HFFc6 (cell line): ENCODE measurements around the gene ZDHHC23. TPM values are rescaled to one million over a fixed set of nuclear protein-coding genes. Genes with fewer than 3 reads are reported as not detected.

ENCODE experiments used
- DNase-seq: peaks from one replicate; pipeline ENCODE4 v3.0.0-alpha.2; 2018
- H3K27ac Mint-ChIP-seq: 2 replicates; pipeline ENCODE4 v1.8.0; 2020; ENCODE audit warnings: mild to moderate bottlenecking, mixed read lengths
- H3K27me3 Mint-ChIP-seq: 2 replicates; pipeline ENCODE4 v1.8.0; 2021; ENCODE audit warnings: mild to moderate bottlenecking, moderate library complexity, mixed read lengths; ENCODE audit not compliant: insufficient read depth
- H3K36me3 Mint-ChIP-seq: 2 replicates; pipeline ENCODE4 v1.8.0; 2021; ENCODE audit warnings: low read depth, mixed read lengths
- H3K4me1 Mint-ChIP-seq: 2 replicates; pipeline ENCODE4 v1.8.0; 2020; ENCODE audit warnings: low read depth, mixed read lengths
- H3K4me3 Mint-ChIP-seq: 2 replicates; pipeline ENCODE4 v1.8.0; 2020; ENCODE audit warnings: mild to moderate bottlenecking, moderate library complexity, mixed read lengths
- H3K9me3 Mint-ChIP-seq: 2 replicates; pipeline ENCODE4 v1.8.0; 2020; ENCODE audit warnings: mild to moderate bottlenecking, mixed read lengths
- total RNA-seq, 6 experiments: library from RNA; stranded (reverse); fragmentation: NEBNext Ultra II Directional; extraction: Animal tissue kit (Norgen Biotek cat#: 25700); gene quantifications; 2 replicates in 1 of 6; 3 replicates in 5 of 6; pipeline ENCODE4 v1.2.3, GENCODE V29; 2021
- TF ChIP-seq, protein P1 (sequence below): fragments of 200-600 bp; sonication (generic); IDR thresholded peaks from 2 replicates; pipeline ENCODE4 v1.5.0; 2021; ENCODE audit warnings: antibody characterized with exemption, mild to moderate bottlenecking

ZDHHC23 gene
- total RNA-seq, 6 experiments from 2014 or later, result 4.6 to 7.5 (median 6.4) TPM

DNA sequence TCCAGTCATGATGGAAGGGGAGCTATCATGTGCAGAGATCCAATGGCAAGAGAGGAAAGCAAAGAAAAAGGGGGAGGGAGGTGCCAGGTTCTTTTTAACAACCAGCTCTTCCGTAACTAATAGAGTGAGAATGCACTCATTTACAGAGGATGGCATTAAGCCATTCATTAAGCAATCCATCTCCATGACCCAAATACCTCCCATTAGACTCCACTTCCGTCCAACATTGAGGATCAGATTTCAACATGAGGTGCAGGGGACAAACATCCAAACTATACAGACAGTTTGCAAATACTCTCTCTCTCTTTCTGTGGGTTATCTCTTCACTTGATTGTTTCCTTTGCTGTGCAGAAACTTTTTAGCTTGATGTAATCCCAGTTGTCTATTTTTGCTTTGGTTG is 21.2 kb downstream of the ZDHHC23 start:
- peak; percentile 8 for DNase-seq
- Mint-ChIP-seq H3K27me3 (no peaks in the 10 kb centered on the region), H3K4me1 (peaks cover 9% of the 10 kb centered on the region), H3K4me3 (no peak overlapping the region), H3K9me3 (peaks cover 11% of the 10 kb centered on the region), H3K36me3 (peaks cover 5% of the 10 kb centered on the region), H3K27ac (no peak overlapping the region)
- TF ChIP-seq, protein P1, sequence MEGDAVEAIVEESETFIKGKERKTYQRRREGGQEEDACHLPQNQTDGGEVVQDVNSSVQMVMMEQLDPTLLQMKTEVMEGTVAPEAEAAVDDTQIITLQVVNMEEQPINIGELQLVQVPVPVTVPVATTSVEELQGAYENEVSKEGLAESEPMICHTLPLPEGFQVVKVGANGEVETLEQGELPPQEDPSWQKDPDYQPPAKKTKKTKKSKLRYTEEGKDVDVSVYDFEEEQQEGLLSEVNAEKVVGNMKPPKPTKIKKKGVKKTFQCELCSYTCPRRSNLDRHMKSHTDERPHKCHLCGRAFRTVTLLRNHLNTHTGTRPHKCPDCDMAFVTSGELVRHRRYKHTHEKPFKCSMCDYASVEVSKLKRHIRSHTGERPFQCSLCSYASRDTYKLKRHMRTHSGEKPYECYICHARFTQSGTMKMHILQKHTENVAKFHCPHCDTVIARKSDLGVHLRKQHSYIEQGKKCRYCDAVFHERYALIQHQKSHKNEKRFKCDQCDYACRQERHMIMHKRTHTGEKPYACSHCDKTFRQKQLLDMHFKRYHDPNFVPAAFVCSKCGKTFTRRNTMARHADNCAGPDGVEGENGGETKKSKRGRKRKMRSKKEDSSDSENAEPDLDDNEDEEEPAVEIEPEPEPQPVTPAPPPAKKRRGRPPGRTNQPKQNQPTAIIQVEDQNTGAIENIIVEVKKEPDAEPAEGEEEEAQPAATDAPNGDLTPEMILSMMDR, result no peak

DNA sequence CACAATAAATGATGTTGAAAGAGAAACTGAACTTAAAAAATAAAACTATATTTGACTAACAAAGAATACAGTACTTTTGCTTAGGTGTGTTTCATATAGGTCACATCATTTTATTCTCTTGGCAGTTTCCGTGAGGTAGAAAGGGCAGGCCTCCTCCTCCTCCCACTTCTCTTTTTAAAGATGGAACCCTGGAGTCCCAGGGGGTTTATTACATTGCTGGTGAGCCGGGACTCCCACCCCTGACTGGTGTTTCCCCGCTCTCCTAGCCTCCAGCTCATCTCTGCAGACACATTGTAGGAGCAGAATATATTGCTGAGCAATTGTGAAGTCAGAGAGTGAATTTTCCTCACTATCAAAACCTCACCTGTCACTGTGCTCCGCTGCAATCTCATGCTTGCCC is 30.0 kb downstream of the ZDHHC23 start:
- TF ChIP-seq, protein P1, result no peak
- peaks cover 18% of the 10 kb centered on the region for H3K9me3 Mint-ChIP-seq
- H3K36me3 Mint-ChIP-seq, result peaks cover 12% of the 10 kb centered on the region
- no peak for DNase-seq
- no peaks in the 10 kb centered on the region for H3K27me3 Mint-ChIP-seq
- H3K27ac Mint-ChIP-seq, result no peak overlapping the region
- H3K4me3 Mint-ChIP-seq, result no peak overlapping the region
- no peaks in the 10 kb centered on the region for H3K4me1 Mint-ChIP-seq

- TF ChIP-seq, protein P1, result no peak
- no peaks in the 10 kb centered on the region for H3K4me1 Mint-ChIP-seq
- H3K27ac Mint-ChIP-seq, result no peak overlapping the region
- H3K36me3 Mint-ChIP-seq, result peaks cover under 1% of the 10 kb centered on the region; the same call in 1 of the 2 replicates
- H3K9me3 Mint-ChIP-seq, result peaks cover under 1% of the 10 kb centered on the region; the same call in 1 of the 2 replicates
- no peak overlapping the region for H3K4me3 Mint-ChIP-seq
- no peak for DNase-seq
- no peaks in the 10 kb centered on the region for H3K27me3 Mint-ChIP-seq
These were observed 32.1 kb downstream of the ZDHHC23 start for GRCh38 chr3:113979916-113980315.

DNA sequence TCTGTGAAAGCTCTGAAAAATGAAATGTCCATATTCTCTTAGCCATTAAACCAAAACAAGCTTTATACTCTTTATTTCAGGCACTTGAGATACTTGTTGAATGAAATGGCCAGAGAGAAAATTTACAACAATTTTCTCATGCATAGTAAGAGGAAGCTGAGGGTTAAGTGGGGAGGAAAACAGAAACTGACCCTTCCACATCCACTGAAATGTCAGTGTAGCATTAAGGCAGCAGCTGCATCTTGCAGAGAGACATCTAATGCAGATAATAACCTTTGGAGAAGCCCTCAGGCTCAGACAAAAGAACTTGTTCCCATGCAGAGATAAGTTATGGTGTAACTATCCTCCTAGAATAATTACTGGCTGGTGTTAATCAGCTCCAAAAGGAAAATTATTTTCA is 34.0 kb downstream of the ZDHHC23 start:
- Mint-ChIP-seq H3K4me3 (no peak overlapping the region), H3K36me3 (no peaks in the 10 kb centered on the region), H3K9me3 (no peaks in the 10 kb centered on the region), H3K27ac (no peak overlapping the region), H3K27me3 (no peaks in the 10 kb centered on the region), H3K4me1 (no peaks in the 10 kb centered on the region)
- TF ChIP-seq, protein P1, result no peak
- DNase-seq, result no peak

DNA sequence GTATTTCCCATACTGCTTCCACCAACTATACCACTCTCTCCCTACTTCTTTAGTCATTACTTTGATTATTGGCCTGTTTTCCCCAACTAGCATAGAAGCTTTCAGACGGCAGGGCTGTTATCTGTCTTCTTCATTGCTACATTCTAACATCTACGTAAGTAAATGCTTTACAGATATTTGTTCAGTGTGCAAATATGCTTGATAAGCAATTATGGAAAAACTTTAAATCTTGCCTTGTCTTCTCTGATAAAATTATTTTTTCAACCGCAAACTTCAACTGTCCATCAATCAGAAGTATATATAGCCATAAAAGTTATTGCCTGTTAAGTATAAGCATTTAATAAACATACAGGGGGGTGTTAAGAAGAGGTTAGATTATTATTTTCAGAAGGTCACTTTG is 35.7 kb downstream of the ZDHHC23 start:
- Mint-ChIP-seq H3K36me3 (no peaks in the 10 kb centered on the region), H3K4me1 (no peaks in the 10 kb centered on the region), H3K27ac (no peak overlapping the region), H3K4me3 (no peak overlapping the region), H3K27me3 (no peaks in the 10 kb centered on the region), H3K9me3 (no peaks in the 10 kb centered on the region)
- TF ChIP-seq, protein P1, result no peak
- DNase-seq, result no peak

- Mint-ChIP-seq H3K4me1 (no peaks in the 10 kb centered on the region), H3K9me3 (no peaks in the 10 kb centered on the region), H3K4me3 (no peak overlapping the region), H3K27me3 (no peaks in the 10 kb centered on the region; the same call in 1 of the 2 replicates), H3K36me3 (no peaks in the 10 kb centered on the region), H3K27ac (no peak overlapping the region)
- TF ChIP-seq, protein P1, result no peak
- DNase-seq, result no peak
These were observed 37.7 kb downstream of the ZDHHC23 start for GRCh38 chr3:113985541-113985940.
